ENCODE results near the gene CDS1. TPM values are rescaled to one million over a fixed set of nuclear protein-coding genes. Genes with fewer than 3 reads are reported as not detected.

Gene CDS1
- total RNA-seq, 1 experiment from 2014 or later: 1.7 TPM

- ChIA-PET POLR2A (ENCODE audit: low non-redundant PET) (no interaction called here), CTCF (no interaction called here)
- Histone ChIP-seq H3K4me1 (ENCODE audit: insufficient read depth, low read length, poor library complexity, severe bottlenecking) (no peaks in the 10 kb centered on the region), H3K27me3 (replicated peaks; ENCODE audit: insufficient read depth, low read depth, low read length, poor library complexity) (no peaks in the 10 kb centered on the region), H3K9me3 (ENCODE audit: low read depth, low read length, poor library complexity, severe bottlenecking) (no peaks in the 10 kb centered on the region), H3K36me3 (ENCODE audit: insufficient read depth, low read length, poor library complexity, severe bottlenecking) (no peaks in the 10 kb centered on the region), H3K27ac (ENCODE audit: low read depth, low read length, poor library complexity, severe bottlenecking) (no peak overlapping the region), H3K4me3 (ENCODE audit: low read depth, low read length, poor library complexity, severe bottlenecking) (no peak overlapping the region)
- intact Hi-C loops (cut with micrococcal nuclease; ENCODE audit: unreplicated experiment): no loop called here
- no TSS peak for BruUV-seq (replicated peaks)
- DNase-seq (ENCODE audit: low spot score): no peak
- TF ChIP-seq EZH2 (IDR thresholded peaks at IDR 0.05; ENCODE audit: borderline replicate concordance, low read depth, low read length, poor library complexity, severe bottlenecking) (no peak), CTCF (conservative IDR thresholded peaks at IDR 0.05; ENCODE audit: low read depth, low read length) (no peak)
These were observed 83.5 kb downstream of the CDS1 start for GRCh38 chr4:84666439-84666838.

- H3K9me3 ChIP-seq (ENCODE audit: low read depth, low read length, poor library complexity, severe bottlenecking): no peaks in the 10 kb centered on the region
- H3K4me1 ChIP-seq (ENCODE audit: insufficient read depth, low read length, poor library complexity, severe bottlenecking): no peaks in the 10 kb centered on the region
- DNase-seq (ENCODE audit: low spot score): no peak
- H3K27me3 ChIP-seq (replicated peaks; ENCODE audit: insufficient read depth, low read depth, low read length, poor library complexity): no peaks in the 10 kb centered on the region
- BruUV-seq (replicated peaks): no TSS peak
- H3K27ac ChIP-seq (ENCODE audit: low read depth, low read length, poor library complexity, severe bottlenecking): no peak overlapping the region
- peaks cover 3% of the 10 kb centered on the region for H3K36me3 ChIP-seq (ENCODE audit: insufficient read depth, low read length, poor library complexity, severe bottlenecking)
- intact Hi-C loops (cut with micrococcal nuclease; ENCODE audit: unreplicated experiment): no loop called here
- TF ChIP-seq CTCF (conservative IDR thresholded peaks at IDR 0.05; ENCODE audit: low read depth, low read length): no peak
- TF ChIP-seq EZH2 (IDR thresholded peaks at IDR 0.05; ENCODE audit: borderline replicate concordance, low read depth, low read length, poor library complexity, severe bottlenecking): no peak
- POLR2A ChIA-PET (ENCODE audit: low non-redundant PET): no interaction called here
- CTCF ChIA-PET: no interaction called here
- no peak overlapping the region for H3K4me3 ChIP-seq (ENCODE audit: low read depth, low read length, poor library complexity, severe bottlenecking)
These were observed 86.3 kb downstream of the CDS1 start for GRCh38 chr4:84669201-84669600.

GRCh38 chr4:84672177-84672576, 89.2 kb downstream of the CDS1 start:
- CTCF ChIA-PET: no interaction called here
- no peaks in the 10 kb centered on the region for H3K4me1 ChIP-seq (ENCODE audit: insufficient read depth, low read length, poor library complexity, severe bottlenecking)
- no peak overlapping the region for H3K27ac ChIP-seq (ENCODE audit: low read depth, low read length, poor library complexity, severe bottlenecking)
- no peak for DNase-seq (ENCODE audit: low spot score)
- no peak overlapping the region for H3K4me3 ChIP-seq (ENCODE audit: low read depth, low read length, poor library complexity, severe bottlenecking)
- no TSS peak for BruUV-seq (replicated peaks)
- H3K9me3 ChIP-seq (ENCODE audit: low read depth, low read length, poor library complexity, severe bottlenecking): no peaks in the 10 kb centered on the region
- POLR2A ChIA-PET (ENCODE audit: low non-redundant PET): no interaction called here
- TF ChIP-seq CTCF (conservative IDR thresholded peaks at IDR 0.05; ENCODE audit: low read depth, low read length) (no peak), EZH2 (IDR thresholded peaks at IDR 0.05; ENCODE audit: borderline replicate concordance, low read depth, low read length, poor library complexity, severe bottlenecking) (no peak)
- H3K36me3 ChIP-seq (ENCODE audit: insufficient read depth, low read length, poor library complexity, severe bottlenecking): peaks cover 8% of the 10 kb centered on the region
- no peaks in the 10 kb centered on the region for H3K27me3 ChIP-seq (replicated peaks; ENCODE audit: insufficient read depth, low read depth, low read length, poor library complexity)
- intact Hi-C loops (cut with micrococcal nuclease; ENCODE audit: unreplicated experiment): no loop called here
